ENCODE data around the gene CSTPP1.
A peak's percentile ranks its signal among the peaks of the same experiment; 100 is the strongest.

Gene CSTPP1

DNA sequence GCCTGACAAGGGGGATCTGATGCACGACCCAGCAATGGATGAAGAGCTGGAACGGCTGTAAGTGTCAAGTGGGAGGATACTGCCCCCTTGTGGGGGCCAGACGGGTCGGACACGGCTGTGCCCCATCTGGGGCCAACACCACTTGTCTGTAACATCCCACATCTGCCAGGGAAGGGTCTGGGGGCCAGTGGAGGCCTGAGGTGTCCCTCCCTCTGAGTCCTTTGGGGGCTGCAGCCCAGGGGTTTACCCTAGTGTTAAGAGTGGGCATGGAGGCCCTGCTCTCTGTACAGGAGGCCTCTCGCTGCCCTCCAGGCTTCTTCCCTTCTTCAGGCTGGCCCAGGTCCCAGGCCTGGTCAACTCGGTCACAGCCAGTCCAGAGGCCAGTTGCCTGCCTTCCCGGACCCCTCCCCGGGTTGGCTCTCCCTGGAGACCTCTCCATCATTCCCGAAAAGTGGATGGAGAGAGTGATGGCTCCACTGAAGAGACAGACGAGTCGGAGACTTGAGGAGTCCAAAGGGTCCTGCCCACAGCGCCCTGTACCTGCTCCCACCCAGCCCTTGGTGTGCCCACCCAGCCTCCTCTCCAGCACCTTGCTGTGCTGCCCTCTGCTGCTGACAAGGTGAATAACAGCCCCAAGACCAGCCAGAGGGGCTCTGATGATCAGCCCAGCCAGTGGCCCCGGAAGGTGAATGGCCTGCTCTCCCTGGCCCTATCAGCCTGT, 224.7 kb downstream of the CSTPP1 start:
- DNase-seq (ENCODE audit: low read depth) = peak; percentile 77

DNA sequence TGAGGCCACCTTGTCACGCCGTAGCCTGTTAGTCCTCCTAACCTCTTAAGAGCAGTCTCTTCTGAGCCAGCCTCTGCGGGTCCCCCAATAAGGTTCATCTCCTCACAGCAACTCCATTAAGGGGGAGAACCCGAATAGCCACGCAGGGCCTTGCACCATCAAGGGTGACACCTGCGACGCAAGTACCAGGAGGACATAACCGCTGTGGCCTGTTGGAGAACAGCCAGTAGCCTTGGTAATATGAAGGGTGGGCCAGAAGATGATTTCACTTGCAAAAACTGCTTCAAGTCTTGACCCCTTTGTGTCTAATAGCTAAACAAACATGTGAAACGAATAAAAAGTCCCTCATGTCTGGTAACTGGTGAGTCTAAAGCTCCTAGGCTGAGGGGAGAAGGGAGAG, 225.3 kb downstream of the CSTPP1 start:
- no peak for DNase-seq (ENCODE audit: low read depth)

DNA sequence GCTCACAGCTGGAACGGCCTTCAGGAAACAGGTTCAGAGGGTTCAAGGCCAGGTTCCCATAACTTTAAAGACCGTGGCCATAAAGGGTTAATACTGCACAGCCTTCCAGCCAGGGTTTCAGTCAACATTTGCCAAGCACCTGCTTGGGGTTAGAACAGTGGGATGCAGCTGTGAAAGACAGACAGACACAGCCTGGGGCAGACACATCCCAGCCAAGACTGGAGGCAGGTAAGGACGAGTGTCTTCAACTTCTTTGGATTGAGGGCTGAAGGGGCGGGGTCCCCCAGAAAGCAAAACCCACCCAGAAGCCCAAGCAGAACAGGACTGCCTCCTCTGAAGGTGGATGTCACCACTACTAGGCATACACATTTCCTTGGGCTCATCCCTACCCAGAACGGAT, 225.9 kb downstream of the CSTPP1 start:
- DNase-seq (ENCODE audit: low read depth) = no peak

DNA sequence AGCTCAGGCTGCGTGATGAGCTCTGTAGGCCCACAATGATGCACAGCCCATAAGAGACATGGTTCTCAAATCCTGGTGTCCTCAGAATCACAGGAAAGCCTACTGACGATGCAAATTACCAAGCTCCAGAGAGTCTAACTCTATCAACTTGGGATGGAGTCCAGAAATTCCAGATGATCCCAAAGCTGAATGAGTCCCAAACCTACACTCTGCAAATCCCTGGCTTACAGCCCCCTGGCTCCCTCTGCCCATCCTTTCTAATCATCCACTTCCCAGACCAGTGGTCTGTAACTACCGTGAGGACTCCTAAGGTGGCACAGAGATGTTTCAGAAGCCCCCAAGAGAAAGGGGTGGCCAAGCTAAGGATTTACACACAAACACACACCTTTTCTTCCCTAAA, 226.6 kb downstream of the CSTPP1 start:
- DNase-seq (ENCODE audit: low read depth) = no peak

DNA sequence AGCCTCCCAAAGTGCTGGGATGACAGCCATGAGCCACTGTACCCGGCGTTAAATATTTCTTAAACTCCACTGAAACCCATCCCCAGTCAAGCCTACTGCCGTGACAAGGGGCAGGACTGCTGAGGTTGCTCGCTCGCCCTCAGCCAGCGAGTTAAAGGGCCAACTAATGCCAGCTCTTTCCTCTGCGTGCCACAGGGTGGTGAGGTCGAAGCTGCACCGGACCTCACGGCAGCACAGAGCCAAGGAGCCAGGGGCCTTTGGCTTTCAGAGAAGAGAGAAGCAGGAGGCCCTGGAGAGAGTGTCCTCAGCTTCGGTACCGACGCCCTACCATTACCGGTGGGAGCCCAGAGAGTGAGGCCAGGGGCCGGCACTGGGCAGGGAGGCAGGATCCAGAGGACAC, 227.3 kb downstream of the CSTPP1 start:
- DNase-seq (ENCODE audit: low read depth) = no peak

DNA sequence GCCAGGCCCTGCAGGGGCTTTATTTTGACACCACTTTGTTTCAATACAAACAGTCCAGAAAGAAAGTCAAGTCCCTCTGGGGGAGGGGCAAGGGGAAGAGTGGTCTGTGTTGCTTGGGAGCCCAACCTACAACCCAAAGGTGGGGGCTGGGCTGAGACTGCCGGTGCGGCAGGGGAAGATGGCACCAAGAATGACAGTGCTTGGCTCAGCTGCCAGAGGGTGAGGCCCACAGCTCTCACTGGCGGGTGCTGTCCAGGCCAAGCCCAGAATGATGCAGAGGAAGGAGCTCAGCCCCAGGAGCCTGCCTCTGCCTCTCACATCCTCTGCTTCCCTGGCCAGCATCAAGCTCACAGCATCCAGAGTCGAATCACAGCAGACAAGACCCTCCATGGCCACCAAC, 227.8 kb downstream of the CSTPP1 start:
- no peak for DNase-seq (ENCODE audit: low read depth)

GRCh38 chr11:47165253-47165840, 228.8 kb downstream of the CSTPP1 start:
- DNase-seq (ENCODE audit: low read depth) = no peak

- DNase-seq (ENCODE audit: low read depth) = no peak
These were observed 229.8 kb downstream of the CSTPP1 start for GRCh38 chr11:47166368-47166767.

DNA sequence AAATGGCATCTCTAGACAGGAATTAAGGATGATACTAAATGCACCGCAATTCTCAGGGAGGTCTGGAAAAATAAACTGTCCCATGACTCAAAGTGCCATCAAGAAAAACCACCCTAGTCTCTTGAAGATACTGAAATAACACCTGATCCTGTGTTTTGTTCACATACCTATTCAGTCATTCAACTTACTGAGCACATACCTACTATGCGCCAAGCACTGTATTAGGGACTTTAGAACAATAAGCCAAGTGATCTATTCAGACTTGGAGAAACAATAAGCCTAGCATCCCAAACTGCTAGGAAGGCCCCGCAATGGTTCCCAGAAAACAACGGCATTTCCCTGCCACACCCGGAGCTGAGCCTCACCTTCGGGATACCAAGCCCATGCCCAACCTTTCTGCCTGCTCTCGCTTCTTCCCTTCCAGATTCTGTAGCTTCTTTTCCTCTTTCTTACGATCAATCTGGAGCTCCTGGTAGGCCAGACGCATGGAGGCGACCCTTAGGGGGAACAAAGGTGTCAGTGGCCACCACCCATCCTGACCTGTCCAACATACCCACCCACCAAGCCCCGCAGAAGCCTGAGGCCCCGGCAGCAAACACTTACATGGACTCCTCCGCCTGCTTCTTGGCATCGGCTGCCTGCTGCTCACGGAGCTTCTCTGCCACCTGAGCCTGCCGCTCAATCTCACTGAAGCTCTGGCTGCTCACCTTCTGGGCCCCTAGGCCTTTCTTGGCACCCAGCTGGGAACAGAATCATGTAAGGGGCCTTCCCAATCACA, 234.7 kb downstream of the CSTPP1 start:
- DNase-seq (ENCODE audit: low read depth) = no peak

DNA sequence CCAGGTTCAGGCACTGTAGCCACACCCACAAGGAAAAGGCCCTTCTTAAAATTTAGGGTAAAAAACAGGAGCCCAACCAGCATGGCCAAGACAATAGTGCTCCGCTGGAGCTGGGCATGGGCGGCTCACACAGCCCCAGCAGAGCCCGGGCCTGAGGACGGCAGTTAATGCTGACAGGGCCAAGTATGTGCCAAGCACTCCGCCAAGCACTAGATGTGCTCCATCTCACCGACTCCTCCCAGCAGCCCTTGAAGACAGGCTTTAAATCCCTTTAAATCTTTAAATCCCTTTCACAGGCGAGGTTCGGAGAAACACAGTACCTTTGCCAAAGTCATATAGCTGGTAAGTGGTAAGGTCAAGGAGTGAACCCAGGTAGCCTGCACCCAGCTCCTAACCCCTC, 235.3 kb downstream of the CSTPP1 start:
- no peak for DNase-seq (ENCODE audit: low read depth)

GRCh38 chr11:47172740-47173336, 236.3 kb downstream of the CSTPP1 start:
- no peak for DNase-seq (ENCODE audit: low read depth)

- no peak for DNase-seq (ENCODE audit: low read depth)
These were observed 239.3 kb downstream of the CSTPP1 start for GRCh38 chr11:47175746-47176327.

DNA sequence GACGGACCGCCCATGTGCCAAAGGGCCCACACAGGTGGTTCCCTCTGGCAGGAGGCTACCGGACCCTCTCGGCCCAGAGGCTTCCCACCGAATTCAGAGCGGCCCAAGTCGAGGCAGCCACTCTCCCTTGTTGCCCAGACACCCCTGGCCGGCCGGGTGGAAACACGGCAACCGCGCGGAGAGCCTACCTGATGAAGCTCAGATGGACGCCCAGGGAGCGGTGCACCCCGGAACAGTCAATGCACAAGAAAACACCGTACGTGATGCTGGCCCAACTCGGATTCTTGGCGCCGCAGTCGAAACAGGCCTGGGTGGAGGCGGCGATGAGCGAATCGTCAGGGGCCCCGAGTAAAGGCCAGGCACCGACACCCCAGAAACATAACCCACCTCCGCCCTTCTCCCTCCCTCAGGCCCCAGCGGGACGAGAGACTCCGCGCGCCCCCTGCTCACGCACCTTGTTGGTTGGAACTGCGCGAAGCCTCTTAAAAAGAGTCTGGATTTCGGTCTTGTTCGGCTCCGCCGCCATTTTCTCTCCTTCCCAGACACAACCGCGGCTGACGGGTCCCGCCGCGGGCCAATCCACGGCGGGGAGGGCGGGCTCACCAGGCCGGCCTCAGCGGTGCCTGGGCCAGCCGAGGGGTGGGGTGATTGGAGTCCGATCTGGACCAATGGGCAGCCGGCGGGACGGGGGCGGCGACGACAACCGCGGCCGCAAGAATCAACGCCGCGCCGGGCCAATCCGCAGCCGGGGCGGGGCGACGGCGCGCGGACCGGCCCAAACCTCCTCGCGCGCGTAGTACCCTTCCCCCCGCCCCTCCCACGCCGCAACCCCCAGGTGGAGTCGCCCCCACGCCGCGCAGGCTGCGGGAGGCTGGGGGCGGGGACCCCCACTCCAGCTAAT, 240.0 kb downstream of the CSTPP1 start, which contains the start of gene ARFGAP2:
TSS of gene ARFGAP2 (minus strand) at position 552 of the 901 bp plus-strand sequence. CDS start at position 526, 26 bp downstream.
- DNase-seq (ENCODE audit: low read depth) = peak; percentile 96

GRCh38 chr11:47177229-47177845, 240.8 kb downstream of the CSTPP1 start:
- peak; percentile 83 for DNase-seq (ENCODE audit: low read depth)

DNA sequence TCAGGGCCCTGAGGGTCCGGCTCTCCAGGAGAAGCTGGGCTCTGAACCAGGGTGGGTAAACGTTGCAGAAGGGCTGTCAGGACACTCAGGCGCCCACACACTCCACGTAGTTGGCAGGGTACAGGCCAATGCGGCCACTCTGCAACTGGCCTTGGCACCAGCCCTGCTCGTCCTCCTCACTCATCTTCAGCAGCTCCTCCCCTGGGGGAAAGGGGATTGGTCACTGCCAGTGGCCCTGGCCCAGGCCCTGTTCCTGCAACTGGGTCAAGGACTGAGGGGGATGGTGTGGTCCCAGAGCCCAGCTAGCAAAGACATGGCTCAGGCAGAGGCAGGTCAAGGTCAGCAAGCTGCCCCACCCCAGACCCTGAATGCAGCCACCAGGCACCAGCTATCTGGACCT, 241.3 kb downstream of the CSTPP1 start:
- no peak for DNase-seq (ENCODE audit: low read depth)

- no peak for DNase-seq (ENCODE audit: low read depth)
These were observed 241.8 kb downstream of the CSTPP1 start for GRCh38 chr11:47178316-47178715.

- DNase-seq (ENCODE audit: low read depth) = no peak
These were observed 242.4 kb downstream of the CSTPP1 start for GRCh38 chr11:47178737-47179654.

GRCh38 chr11:47179655-47179991, 243.1 kb downstream of the CSTPP1 start:
- peak; percentile 54 for DNase-seq (ENCODE audit: low read depth)

DNA sequence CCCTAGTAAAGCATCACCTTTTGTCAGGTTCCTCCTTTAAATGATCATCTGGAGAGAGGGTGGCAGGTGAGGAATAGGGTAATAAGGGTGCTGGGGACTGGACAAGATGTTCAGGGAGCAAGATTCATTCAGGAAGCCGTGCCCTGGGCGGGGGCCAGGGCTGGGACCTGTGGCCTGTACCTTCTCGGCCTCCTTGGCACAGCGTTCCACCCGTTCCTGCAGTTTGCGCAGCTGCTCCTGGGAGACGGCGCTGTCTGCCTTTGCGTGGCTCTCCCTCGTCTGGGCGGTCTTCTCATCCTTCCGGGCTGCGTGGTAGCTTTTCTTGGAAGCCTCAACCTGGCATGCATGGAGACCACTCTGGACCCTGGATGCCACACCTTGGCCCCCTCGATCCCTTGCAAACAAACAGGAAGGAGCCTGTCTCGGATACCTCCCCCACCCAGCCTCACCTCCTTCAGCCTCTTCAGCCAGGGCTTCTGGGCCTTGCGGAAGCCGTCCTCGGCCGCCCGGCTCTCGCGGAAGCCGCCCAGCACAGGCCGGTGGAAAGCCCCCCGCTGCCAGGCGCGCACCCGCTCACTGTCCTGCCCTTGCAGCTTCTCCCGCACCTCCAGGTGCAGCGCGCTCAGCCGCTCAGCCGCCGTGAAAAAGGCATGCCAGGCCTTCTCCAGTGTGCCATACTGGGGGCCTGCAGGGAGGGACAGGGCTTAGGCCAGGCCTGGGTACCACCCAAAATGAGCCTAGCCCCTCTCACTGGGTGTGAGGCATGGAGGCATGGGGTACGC, 243.6 kb downstream of the CSTPP1 start:
- no peak for DNase-seq (ENCODE audit: low read depth)

Data from EH (cell line).